ENCODE measurements around the gene LRRC26.

The LRRC26 gene

GRCh38 chr9:137181680-137182079 lies 11.8 kb upstream of the LRRC26 start:
- no peak for DNase-seq

GRCh38 chr9:137180491-137180890 lies 10.6 kb upstream of the LRRC26 start:
- no peak for DNase-seq

GRCh38 chr9:137179761-137180160 lies 9.9 kb upstream of the LRRC26 start:
- no peak for DNase-seq

- no peak for DNase-seq
These were observed 9.2 kb upstream of the LRRC26 start for GRCh38 chr9:137178939-137179630.

- no peak for DNase-seq
These were observed 8.5 kb upstream of the LRRC26 start for GRCh38 chr9:137178201-137178938.

- no peak for DNase-seq
These were observed 6.7 kb upstream of the LRRC26 start for GRCh38 chr9:137176302-137177182.

- no peak for DNase-seq
These were observed 5.6 kb upstream of the LRRC26 start for GRCh38 chr9:137175345-137175961.

GRCh38 chr9:137174722-137175293 lies 5.0 kb upstream of the LRRC26 start:
- no peak for DNase-seq

GRCh38 chr9:137173796-137174664 lies 4.2 kb upstream of the LRRC26 start:
- DNase-seq, result no peak

GRCh38 chr9:137172901-137173795 lies 3.3 kb upstream of the LRRC26 start:
- DNase-seq, result no peak

- DNase-seq, result no peak
These were observed 1.5 kb upstream of the LRRC26 start for GRCh38 chr9:137171149-137171900.

GRCh38 chr9:137170486-137171148 lies 766 bp upstream of the LRRC26 start:
- DNase-seq, result no peak

GRCh38 chr9:137168904-137169856 lies 671 bp downstream of the LRRC26 start:
- no peak for DNase-seq

- DNase-seq, result no peak
These were observed 1.3 kb downstream of the LRRC26 start for GRCh38 chr9:137168573-137168903.

GRCh38 chr9:137167747-137168572 lies 1.9 kb downstream of the LRRC26 start:
- no peak for DNase-seq

- no peak for DNase-seq
These were observed 2.5 kb downstream of the LRRC26 start for GRCh38 chr9:137167277-137167746.

All from stimulated activated CD4-positive, alpha-beta T cell treated with anti-CD3 and anti-CD28 coated beads, Interleukin-1b, Interleukin-23, amount 100 ng/mL, for 48 hours (primary cell).